Peyer's patch (tissue), 4 donors: ENCODE measurements around the gene PPP2R5C. TPM values are rescaled to one million over a fixed set of nuclear protein-coding genes. Genes with fewer than 3 reads are reported as not detected.

ENCODE experiments used
- DNase-seq, 3 donors: peaks; one replicate each; pipeline ENCODE4 v3.0.0-alpha.2; 2017 to 2019
- H3K27ac ChIP-seq, 4 donors: fragments of 200-600 bp; sonication (generic); one replicate each; pipeline ENCODE4 v1.5.1; 2016 to 2019
- H3K27me3 ChIP-seq, 2 donors: fragments of 200-600 bp; sonication (generic); one replicate each; pipeline ENCODE4 v1.5.1; 2019
- H3K36me3 ChIP-seq, 3 donors: fragments of 200-600 bp; sonication (generic); one replicate each; pipeline ENCODE4 v1.5.1; 2016 to 2019
- H3K4me1 ChIP-seq, 4 donors: fragments of 200-600 bp; sonication (generic); one replicate each; pipeline ENCODE4 v1.5.1; 2016 to 2019
- H3K4me3 ChIP-seq, 4 donors: fragments of 200-600 bp; sonication (generic); 1 replicate in 3 of 4; 2 replicates in 1 of 4; pipeline ENCODE4 v1.5.1; 2016 to 2019; ENCODE audit warnings: mild to moderate bottlenecking in 1 of 4
- H3K9me3 ChIP-seq, 4 donors: fragments of 200-600 bp; sonication (generic); one replicate each; pipeline ENCODE4 v1.5.1; 2016 to 2019; ENCODE audit warnings: mild to moderate bottlenecking in 1 of 4
- CTCF ChIP-seq, 6 experiments: fragments of 450-650 bp in 4 of 6; fragments of 200-600 bp in 2 of 6; sonication (generic) in 1 of 6; IDR thresholded peaks; one replicate each; pipeline ENCODE4 v1.5.1; 2017 to 2019; ENCODE audit warnings: antibody characterized with exemption in 6 of 6, mild to moderate bottlenecking in 3 of 6, moderate library complexity in 1 of 6
- POLR2A ChIP-seq, 2 donors: fragments of 450-650 bp; IDR thresholded peaks; one replicate each; pipeline ENCODE4 v1.5.1; 2017; ENCODE audit warnings: antibody characterized with exemption in 2 of 2, mild to moderate bottlenecking in 2 of 2, moderate library complexity in 2 of 2
- total RNA-seq, 4 donors: library from RNA; depleted of rRNA; stranded (reverse); fragments of >200 nt; gene quantifications; one replicate each; pipeline ENCODE4 v1.1.0, GENCODE V29; 2016

The PPP2R5C gene
- total RNA-seq, 4 donors from 2014 or later: 87.6 to 137 (median 91.9) TPM

GRCh38 chr14:101905614-101906013 lies 144.1 kb downstream of the PPP2R5C start:
- Histone ChIP-seq H3K36me3 (peaks cover 0 to 100% (median 0%) of the 10 kb centered on the region in 3 donors), H3K27ac (no peak overlapping the region), H3K9me3 (no peaks in the 10 kb centered on the region), H3K27me3 (no peaks in the 10 kb centered on the region), H3K4me3 (no peak overlapping the region), H3K4me1 (no peaks in the 10 kb centered on the region)
- TF ChIP-seq CTCF (IDR thresholded peaks at IDR 0.05) (no peak), POLR2A (IDR thresholded peaks at IDR 0.05) (no peak)
- no peak for DNase-seq

GRCh38 chr14:101906645-101907044 lies 145.1 kb downstream of the PPP2R5C start:
- no peak overlapping the region for H3K4me3 ChIP-seq
- H3K27me3 ChIP-seq: no peaks in the 10 kb centered on the region
- TF ChIP-seq POLR2A (IDR thresholded peaks at IDR 0.05) (no peak), CTCF (IDR thresholded peaks at IDR 0.05) (no peak)
- no peak for DNase-seq
- H3K9me3 ChIP-seq: no peaks in the 10 kb centered on the region
- no peak overlapping the region for H3K27ac ChIP-seq
- no peaks in the 10 kb centered on the region for H3K4me1 ChIP-seq
- peaks cover 0 to 100% (median 0%) of the 10 kb centered on the region in 3 donors for H3K36me3 ChIP-seq

GRCh38 chr14:101907619-101908018 lies 146.1 kb downstream of the PPP2R5C start:
- H3K4me1 ChIP-seq: no peaks in the 10 kb centered on the region
- H3K27ac ChIP-seq: no peak overlapping the region
- TF ChIP-seq POLR2A (IDR thresholded peaks at IDR 0.05): no peak
- TF ChIP-seq CTCF (IDR thresholded peaks at IDR 0.05): no peak
- no peak for DNase-seq
- H3K36me3 ChIP-seq: peaks cover 0 to 98% (median 0%) of the 10 kb centered on the region in 3 donors
- H3K4me3 ChIP-seq: no peak overlapping the region
- no peaks in the 10 kb centered on the region for H3K27me3 ChIP-seq
- H3K9me3 ChIP-seq: no peaks in the 10 kb centered on the region

GRCh38 chr14:101908795-101909194 lies 147.3 kb downstream of the PPP2R5C start:
- no peak overlapping the region for H3K4me3 ChIP-seq
- TF ChIP-seq CTCF (IDR thresholded peaks at IDR 0.05): no peak
- no peak for TF ChIP-seq POLR2A (IDR thresholded peaks at IDR 0.05)
- peaks cover 0 to 96% (median 0%) of the 10 kb centered on the region in 3 donors for H3K36me3 ChIP-seq

GRCh38 chr14:101909371-101910096 lies 148.0 kb downstream of the PPP2R5C start:
- Histone ChIP-seq H3K27ac (no peak overlapping the region), H3K4me1 (no peaks in the 10 kb centered on the region), H3K27me3 (no peaks in the 10 kb centered on the region), H3K9me3 (no peaks in the 10 kb centered on the region), H3K36me3 (peaks cover 0 to 96% (median 0%) of the 10 kb centered on the region in 3 donors), H3K4me3 (no peak overlapping the region)
- TF ChIP-seq CTCF (IDR thresholded peaks at IDR 0.05): no peak
- TF ChIP-seq POLR2A (IDR thresholded peaks at IDR 0.05): no peak
- no peak for DNase-seq

More at GRCh38 chr14:101908795-101909194, 147.3 kb downstream of the PPP2R5C start:
- H3K4me1 ChIP-seq: no peaks in the 10 kb centered on the region
- no peak for DNase-seq
- no peaks in the 10 kb centered on the region for H3K9me3 ChIP-seq
- H3K27me3 ChIP-seq: no peaks in the 10 kb centered on the region
- no peak overlapping the region for H3K27ac ChIP-seq
